ENCODE measurements around the gene BRIP1. TPM values are rescaled to one million over a fixed set of nuclear protein-coding genes. Genes with fewer than 3 reads are reported as not detected.

BRIP1 gene
- total RNA-seq, 1 experiment from 2014 or later, result 13.8 TPM

- DNase-seq (ENCODE audit: low spot score) (no peak), ATAC-seq (no peak)
- H3K4me1 Mint-ChIP-seq, result peaks cover 4% of the 10 kb centered on the region
- H3K4me3 Mint-ChIP-seq, result no peak overlapping the region
- ChIA-PET POLR2A (no interaction called here), CTCF (interaction anchor here (1.7 kb wide), 1 partner anchor 301 kb away, joined by 5 read pairs; no protein-coding TSS in a partner anchor)
- H3K27me3 Mint-ChIP-seq (ENCODE audit: low read depth), result no peaks in the 10 kb centered on the region
- TF ChIP-seq SOX15 (CRISPR knock-in tag; IDR thresholded peaks at IDR 0.05), result no peak
- TF ChIP-seq FOXP1 (CRISPR knock-in tag; IDR thresholded peaks at IDR 0.05; ENCODE audit: borderline replicate concordance), result no peak
- no peak for TF ChIP-seq CTCF (IDR thresholded peaks at IDR 0.05)
- TF ChIP-seq TCF7 (CRISPR knock-in tag; IDR thresholded peaks at IDR 0.05; ENCODE audit: low read depth), result no peak
- no peak for TF ChIP-seq USF1 (CRISPR knock-in tag; IDR thresholded peaks at IDR 0.05)
- TF ChIP-seq CBFB (CRISPR knock-in tag; IDR thresholded peaks at IDR 0.05; ENCODE audit: low read depth), result no peak
- TF ChIP-seq NFATC4 (CRISPR knock-in tag; IDR thresholded peaks at IDR 0.05), result no peak
- TF ChIP-seq CREB1 (CRISPR knock-in tag; IDR thresholded peaks at IDR 0.05), result no peak
- no peaks in the 10 kb centered on the region for H3K36me3 Mint-ChIP-seq
- no peaks in the 10 kb centered on the region for H3K9me3 Mint-ChIP-seq
- no peak overlapping the region for H3K27ac Mint-ChIP-seq
These were observed 54.9 kb downstream of the BRIP1 start for GRCh38 chr17:61808442-61808841.

GRCh38 chr17:61806936-61807335 lies 56.4 kb downstream of the BRIP1 start:
- no peak for TF ChIP-seq MXD4 (CRISPR knock-in tag; IDR thresholded peaks at IDR 0.05; ENCODE audit: borderline replicate concordance)
- no peak for TF ChIP-seq ZNF317 (CRISPR knock-in tag; IDR thresholded peaks at IDR 0.05; ENCODE audit: borderline replicate concordance, low read depth)
- no peak for TF ChIP-seq JAZF1 (CRISPR knock-in tag; IDR thresholded peaks at IDR 0.05)
- TF ChIP-seq MYBL2 (CRISPR knock-in tag; IDR thresholded peaks at IDR 0.05), result no peak
- TF ChIP-seq ZNF532 (CRISPR knock-in tag; IDR thresholded peaks at IDR 0.05; ENCODE audit: borderline replicate concordance), result no peak
- TF ChIP-seq CDX4 (CRISPR knock-in tag; IDR thresholded peaks at IDR 0.05; ENCODE audit: borderline replicate concordance), result no peak
- TF ChIP-seq ZNF425 (CRISPR knock-in tag; conservative IDR thresholded peaks at IDR 0.05), result no peak
- no peak for TF ChIP-seq FOXP1 (CRISPR knock-in tag; IDR thresholded peaks at IDR 0.05; ENCODE audit: borderline replicate concordance)
- no peak overlapping the region for H3K27ac Mint-ChIP-seq
- no peak overlapping the region for H3K4me3 Mint-ChIP-seq
- no peaks in the 10 kb centered on the region for H3K27me3 Mint-ChIP-seq (ENCODE audit: low read depth)
- ATAC-seq (no peak), DNase-seq (ENCODE audit: low spot score) (no peak)
- no peaks in the 10 kb centered on the region for H3K9me3 Mint-ChIP-seq
- CTCF ChIA-PET, result no interaction called here
- POLR2A ChIA-PET, result no interaction called here
- H3K4me1 Mint-ChIP-seq, result peaks cover 4% of the 10 kb centered on the region
- H3K36me3 Mint-ChIP-seq, result no peaks in the 10 kb centered on the region
